Gastrocnemius medialis (tissue), 4 donors: ENCODE results near the gene CSGALNACT2.

ENCODE experiments used
- POLR2A ChIP-seq, 2 donors: fragments of 450-650 bp; IDR thresholded peaks; one replicate each; pipeline ENCODE4 v1.6.1; 2017; ENCODE audit warnings: antibody characterized with exemption in 2 of 2, mild to moderate bottlenecking in 2 of 2, moderate library complexity in 2 of 2
- TF ChIP-seq, protein P1 (sequence below), 5 experiments: fragments of 450-650 bp in 3 of 5; fragments of 200-600 bp in 2 of 5; sonication (generic) in 2 of 5; IDR thresholded peaks in 4 of 5; conservative IDR thresholded peaks in 1 of 5; 1 replicate in 4 of 5; 2 replicates in 1 of 5; pipeline ENCODE4 v1.5.1; 2016 to 2019; ENCODE audit warnings: antibody characterized with exemption in 5 of 5, mild to moderate bottlenecking in 3 of 5, moderate library complexity in 3 of 5

DNA sequence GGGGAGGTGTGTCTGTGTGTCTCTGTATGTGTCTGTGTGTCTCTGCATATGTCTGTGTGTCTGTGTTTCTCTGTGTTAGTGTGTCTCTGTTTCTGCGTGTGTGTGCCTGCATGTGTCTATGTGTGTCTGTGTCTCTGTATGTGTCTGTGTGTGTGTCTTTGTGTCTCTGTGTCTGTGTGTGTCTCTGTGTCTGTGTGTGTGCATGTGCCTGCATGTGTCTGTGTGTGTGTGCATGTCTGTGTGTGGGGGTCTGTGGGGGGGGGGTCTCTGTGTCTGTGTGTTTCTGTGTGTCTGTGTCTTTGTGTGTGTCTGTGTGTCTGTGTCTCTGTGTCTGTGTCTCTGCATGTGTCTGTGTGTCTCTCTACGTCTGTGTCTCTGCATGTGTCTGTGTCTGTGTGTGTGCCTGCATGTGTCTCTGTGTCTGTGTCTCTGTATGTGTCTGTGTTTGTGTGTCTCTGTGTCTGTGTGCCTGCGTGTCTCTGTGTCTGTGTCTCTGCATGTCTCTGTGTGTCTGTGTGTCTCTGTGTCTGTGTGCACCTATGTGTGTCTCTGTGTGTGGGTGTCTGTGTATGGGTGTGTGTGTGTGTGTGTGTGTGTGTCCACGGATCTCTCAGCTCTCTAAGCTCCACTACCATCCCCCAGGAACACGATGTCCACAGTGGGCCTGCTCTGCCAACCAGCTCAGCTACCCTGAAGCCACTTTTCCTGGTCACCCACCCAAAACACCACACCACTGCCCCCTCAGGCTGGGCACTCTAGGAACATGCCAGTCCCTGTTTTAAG lies 87.0 kb downstream of the CSGALNACT2 start:
- no peak for TF ChIP-seq POLR2A (IDR thresholded peaks at IDR 0.05)
- TF ChIP-seq, protein P1, sequence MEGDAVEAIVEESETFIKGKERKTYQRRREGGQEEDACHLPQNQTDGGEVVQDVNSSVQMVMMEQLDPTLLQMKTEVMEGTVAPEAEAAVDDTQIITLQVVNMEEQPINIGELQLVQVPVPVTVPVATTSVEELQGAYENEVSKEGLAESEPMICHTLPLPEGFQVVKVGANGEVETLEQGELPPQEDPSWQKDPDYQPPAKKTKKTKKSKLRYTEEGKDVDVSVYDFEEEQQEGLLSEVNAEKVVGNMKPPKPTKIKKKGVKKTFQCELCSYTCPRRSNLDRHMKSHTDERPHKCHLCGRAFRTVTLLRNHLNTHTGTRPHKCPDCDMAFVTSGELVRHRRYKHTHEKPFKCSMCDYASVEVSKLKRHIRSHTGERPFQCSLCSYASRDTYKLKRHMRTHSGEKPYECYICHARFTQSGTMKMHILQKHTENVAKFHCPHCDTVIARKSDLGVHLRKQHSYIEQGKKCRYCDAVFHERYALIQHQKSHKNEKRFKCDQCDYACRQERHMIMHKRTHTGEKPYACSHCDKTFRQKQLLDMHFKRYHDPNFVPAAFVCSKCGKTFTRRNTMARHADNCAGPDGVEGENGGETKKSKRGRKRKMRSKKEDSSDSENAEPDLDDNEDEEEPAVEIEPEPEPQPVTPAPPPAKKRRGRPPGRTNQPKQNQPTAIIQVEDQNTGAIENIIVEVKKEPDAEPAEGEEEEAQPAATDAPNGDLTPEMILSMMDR (IDR thresholded peaks at IDR 0.05 in 4 of 5, conservative IDR thresholded peaks at IDR 0.05 in 1 of 5) = no peak
